LHCN-M2 (cell line): ENCODE measurements around the gene FERMT3. TPM values are rescaled to one million over a fixed set of nuclear protein-coding genes. Genes with fewer than 3 reads are reported as not detected.
"Not testable (repeated sequence)": the region's sequence is repeated elsewhere in the genome, so short reads cannot be mapped to it uniquely, and the experiment has no call there.

ENCODE experiments used
- DNase-seq: peaks from one replicate; pipeline ENCODE4 v3.0.0-alpha.2; 2012; ENCODE audit warnings: low read depth
- total RNA-seq: library from RNA; depleted of rRNA; stranded (reverse); fragments of >200 nt; gene quantifications from 2 replicates; pipeline ENCODE4 v1.2.3, GENCODE V29; 2014

Gene FERMT3
- total RNA-seq, 1 experiment from 2014 or later: 18.4 TPM

- DNase-seq: no peak
Observed at GRCh38 chr11:64233913-64234586, 27.5 kb downstream of the FERMT3 start, which contains the start of gene VEGFB. Gene VEGFB (plus strand): TSS chr11:64234584. CDS start chr11:64234834, 250 bp downstream.

GRCh38 chr11:64234647-64235379 lies 28.3 kb downstream of the FERMT3 start:
- DNase-seq: no peak

GRCh38 chr11:64235437-64236161 lies 29.1 kb downstream of the FERMT3 start:
- no peak for DNase-seq

GRCh38 chr11:64237484-64237951 lies 31.0 kb downstream of the FERMT3 start:
- DNase-seq: no peak

- DNase-seq: no peak
Observed at GRCh38 chr11:64238076-64238475, 31.6 kb downstream of the FERMT3 start.

- no peak for DNase-seq
Observed at GRCh38 chr11:64238999-64239398, 32.5 kb downstream of the FERMT3 start.

- DNase-seq: no peak
Observed at GRCh38 chr11:64239662-64240434, 33.3 kb downstream of the FERMT3 start.

GRCh38 chr11:64240435-64241240 lies 34.1 kb downstream of the FERMT3 start, which contains the start of gene FKBP2:
Gene FKBP2 (plus strand): TSS chr11:64241095. CDS start chr11:64242388, 1,293 bp downstream.
- peak; percentile 94 for DNase-seq

- peak; percentile 98 for DNase-seq
Observed at GRCh38 chr11:64241241-64241490, 34.6 kb downstream of the FERMT3 start.

GRCh38 chr11:64241491-64242374 lies 35.2 kb downstream of the FERMT3 start:
- peak; percentile 63 for DNase-seq

- no peak for DNase-seq
Observed at GRCh38 chr11:64243236-64243854, 36.8 kb downstream of the FERMT3 start.

- DNase-seq: no peak
Observed at GRCh38 chr11:64244107-64244506, 37.6 kb downstream of the FERMT3 start.

- DNase-seq: no peak
Observed at GRCh38 chr11:64244966-64245365, 38.4 kb downstream of the FERMT3 start.

- no peak for DNase-seq
Observed at GRCh38 chr11:64245401-64245796, 38.9 kb downstream of the FERMT3 start.

GRCh38 chr11:64245797-64246620 lies 39.5 kb downstream of the FERMT3 start:
- DNase-seq: peak; percentile 100

- not testable (repeated sequence) for DNase-seq
Observed at GRCh38 chr11:64246621-64246870, 40.0 kb downstream of the FERMT3 start.

GRCh38 chr11:64246871-64247728 lies 40.6 kb downstream of the FERMT3 start, which contains the start of gene PPP1R14B:
Gene PPP1R14B (minus strand): TSS chr11:64246943. CDS start chr11:64246673, 270 bp downstream.
- peak; percentile 91 for DNase-seq
